ENCODE measurements around the gene EHBP1. TPM values are rescaled to one million over a fixed set of nuclear protein-coding genes. Genes with fewer than 3 reads are reported as not detected.
"Not testable (repeated sequence)": the region's sequence is repeated elsewhere in the genome, so short reads cannot be mapped to it uniquely, and the experiment has no call there.

Gene EHBP1
- total RNA-seq, 1 donor from 2014 or later = 25.7 TPM

DNA sequence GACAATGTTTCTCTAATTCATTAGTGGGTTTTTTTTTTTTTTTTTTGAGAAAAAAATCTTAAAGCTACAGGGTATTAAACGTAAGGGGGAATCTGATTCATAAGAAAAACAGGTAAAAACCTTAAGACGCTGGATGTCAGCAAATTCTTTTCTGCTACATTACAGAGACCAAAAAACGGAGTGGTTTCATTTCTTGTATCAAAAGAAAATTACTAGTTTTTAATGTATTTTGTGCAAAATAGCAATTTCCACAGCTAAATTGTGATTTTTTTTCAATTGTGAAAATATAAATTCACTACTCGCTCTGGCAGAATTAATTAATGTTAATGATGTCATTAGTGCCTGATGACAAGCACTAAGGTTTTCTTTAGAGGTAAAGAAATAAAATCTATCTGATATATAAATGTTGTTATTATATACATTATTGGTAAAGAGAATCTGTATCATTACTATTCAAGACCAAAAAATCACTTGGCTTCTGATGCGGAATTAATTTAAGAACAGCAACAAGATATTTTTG, 355.0 kb downstream of the EHBP1 start:
- intact Hi-C loops (cut with DNase I) = no loop called here
- ATAC-seq = no peak
- no peak for DNase-seq (ENCODE audit: missing footprints)

DNA sequence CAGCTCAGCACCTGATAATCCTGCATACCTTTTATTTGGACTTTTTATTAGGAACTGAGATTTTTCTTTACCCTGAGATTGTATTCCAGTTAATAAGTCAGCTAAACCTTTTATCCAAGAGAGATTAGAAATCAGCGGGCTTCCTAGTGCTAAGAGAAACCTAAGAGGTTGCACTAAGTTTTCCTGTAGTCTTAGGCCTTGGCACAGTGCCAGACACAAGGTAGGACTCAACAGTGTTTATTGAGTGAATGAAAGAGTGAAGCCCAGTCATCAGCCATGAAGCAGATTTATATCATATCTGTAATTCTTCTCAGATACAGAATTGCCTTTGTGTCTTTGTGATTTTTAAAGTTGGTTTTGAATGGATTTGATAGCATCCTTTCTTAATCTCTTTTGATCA, 358.7 kb downstream of the EHBP1 start:
- ATAC-seq = no peak
- intact Hi-C loops (cut with DNase I) = no loop called here
- no peak for DNase-seq (ENCODE audit: missing footprints)

DNA sequence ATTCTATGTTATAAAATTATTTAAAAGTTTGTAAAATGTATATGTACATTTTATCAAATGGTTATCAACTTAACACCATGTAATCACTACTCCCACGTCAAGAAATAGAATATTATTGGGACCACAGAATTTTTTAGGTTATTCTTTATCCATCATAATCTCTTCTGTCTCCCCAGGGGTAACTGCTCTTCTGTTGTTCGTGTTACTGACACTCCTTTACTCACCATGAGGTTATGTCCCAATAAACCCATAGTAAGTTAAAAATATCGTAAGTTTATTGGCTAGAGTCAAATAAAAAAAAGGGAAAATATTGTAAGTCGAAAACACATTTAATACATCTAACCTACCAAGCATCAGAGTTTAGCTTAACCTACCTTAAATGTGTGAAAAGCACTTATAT, 359.1 kb downstream of the EHBP1 start:
- intact Hi-C loops (cut with DNase I) = no loop called here
- DNase-seq (ENCODE audit: missing footprints) (no peak), ATAC-seq (no peak)

DNA sequence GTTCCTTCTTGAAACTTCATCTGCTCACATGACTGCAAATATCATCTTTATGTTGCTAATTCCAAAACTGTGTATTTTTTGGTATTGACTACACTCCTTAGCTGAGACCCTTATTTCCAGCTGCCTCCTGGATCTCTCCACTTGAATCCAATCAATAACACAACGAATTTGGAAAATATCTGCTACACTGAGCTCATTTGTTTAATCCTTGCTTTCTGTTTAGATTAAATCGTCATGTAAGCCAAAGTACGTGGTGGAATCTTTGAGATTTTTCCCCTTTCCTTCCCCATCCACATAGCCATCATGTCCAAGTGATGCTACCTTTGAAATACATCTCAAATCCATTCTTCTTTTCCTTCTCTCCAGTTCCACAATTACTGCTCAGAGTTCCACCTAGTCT, 360.8 kb downstream of the EHBP1 start:
- ATAC-seq (no peak), DNase-seq (ENCODE audit: missing footprints) (no peak)
- intact Hi-C loops (cut with DNase I) = no loop called here

DNA sequence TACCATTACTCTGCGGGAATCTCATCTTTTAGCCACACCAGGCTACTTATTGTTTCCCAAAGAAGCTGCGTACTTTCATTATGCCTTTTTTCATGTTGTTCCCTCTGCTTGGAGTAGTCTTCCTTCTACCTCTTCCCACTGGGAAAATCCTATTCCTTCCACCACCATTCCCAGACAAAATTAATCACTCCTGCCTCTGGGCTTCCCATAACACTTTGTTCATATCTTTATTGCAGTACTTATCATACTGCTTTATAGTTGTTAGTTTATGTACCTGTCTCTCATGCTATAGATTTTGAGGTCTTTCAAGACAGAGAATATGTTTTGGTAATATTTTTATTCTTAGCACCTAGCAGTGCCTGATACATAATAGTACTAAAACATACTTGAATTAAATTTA, 361.3 kb downstream of the EHBP1 start:
- intact Hi-C loops (cut with DNase I) = no loop called here
- no peak for ATAC-seq
- DNase-seq (ENCODE audit: missing footprints) = no peak

DNA sequence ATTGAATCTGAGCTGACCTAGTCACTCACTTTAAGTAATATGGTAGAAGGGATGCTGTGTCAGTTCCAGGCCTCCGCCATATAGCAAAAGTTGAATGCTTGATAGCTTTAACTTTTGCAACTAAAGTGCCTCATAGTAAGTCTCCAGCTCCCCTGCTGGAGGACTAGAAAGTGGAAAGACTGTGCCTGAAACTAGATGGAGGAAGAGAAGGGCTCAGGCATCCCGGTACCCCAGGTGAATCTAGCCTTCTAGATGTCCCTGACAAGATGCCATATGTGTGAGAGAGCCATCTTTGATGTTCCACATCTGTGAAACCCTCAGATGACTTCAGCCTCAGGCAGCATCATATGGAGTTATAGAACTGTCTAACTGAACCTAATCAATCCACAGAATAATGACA, 366.2 kb downstream of the EHBP1 start:
- no peak for ATAC-seq
- no peak for DNase-seq (ENCODE audit: missing footprints)
- intact Hi-C loops (cut with DNase I) = no loop called here

DNA sequence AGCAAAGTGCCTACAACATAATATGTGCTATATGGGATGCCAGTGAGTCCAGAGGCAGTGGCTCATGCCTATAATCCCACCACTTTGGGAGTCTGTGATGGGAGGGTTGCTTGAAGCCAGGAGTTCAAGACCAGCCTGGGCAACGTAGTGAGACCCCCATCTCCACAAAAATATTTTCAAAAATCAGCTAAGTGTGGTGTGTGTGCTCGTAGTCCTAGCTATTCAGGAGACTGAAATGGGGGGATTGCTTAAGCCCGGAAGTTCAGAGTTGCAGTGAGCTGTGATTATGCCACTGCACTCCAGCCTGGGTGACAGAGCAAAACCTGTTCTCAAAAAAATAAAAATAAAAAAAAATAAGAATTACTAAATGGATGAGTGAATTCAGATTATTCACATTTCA, 368.5 kb downstream of the EHBP1 start:
- intact Hi-C loops (cut with DNase I) = no loop called here
- DNase-seq (ENCODE audit: missing footprints) (no peak), ATAC-seq (no peak)

DNA sequence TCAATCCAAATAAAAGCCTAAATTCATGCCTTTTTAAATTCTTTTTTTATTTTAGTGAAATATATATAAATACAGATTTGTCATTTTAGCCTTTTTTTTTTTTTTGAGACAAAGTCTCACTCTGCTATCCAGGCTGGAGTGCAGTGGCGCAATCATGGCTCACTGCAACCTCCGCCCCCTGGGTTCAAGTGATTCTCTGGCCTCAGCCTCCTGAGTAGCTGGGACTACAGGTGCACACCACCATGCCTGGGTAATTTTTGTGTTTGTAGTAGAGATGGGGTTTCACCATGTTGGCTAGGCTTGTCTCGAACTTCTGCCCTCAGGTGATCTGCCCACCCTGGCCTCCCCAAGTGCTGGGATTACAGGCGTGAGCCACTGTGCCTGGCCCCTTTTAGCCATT, 368.9 kb downstream of the EHBP1 start:
- DNase-seq (ENCODE audit: missing footprints); intact Hi-C loops (cut with DNase I); ATAC-seq: not testable (repeated sequence)

DNA sequence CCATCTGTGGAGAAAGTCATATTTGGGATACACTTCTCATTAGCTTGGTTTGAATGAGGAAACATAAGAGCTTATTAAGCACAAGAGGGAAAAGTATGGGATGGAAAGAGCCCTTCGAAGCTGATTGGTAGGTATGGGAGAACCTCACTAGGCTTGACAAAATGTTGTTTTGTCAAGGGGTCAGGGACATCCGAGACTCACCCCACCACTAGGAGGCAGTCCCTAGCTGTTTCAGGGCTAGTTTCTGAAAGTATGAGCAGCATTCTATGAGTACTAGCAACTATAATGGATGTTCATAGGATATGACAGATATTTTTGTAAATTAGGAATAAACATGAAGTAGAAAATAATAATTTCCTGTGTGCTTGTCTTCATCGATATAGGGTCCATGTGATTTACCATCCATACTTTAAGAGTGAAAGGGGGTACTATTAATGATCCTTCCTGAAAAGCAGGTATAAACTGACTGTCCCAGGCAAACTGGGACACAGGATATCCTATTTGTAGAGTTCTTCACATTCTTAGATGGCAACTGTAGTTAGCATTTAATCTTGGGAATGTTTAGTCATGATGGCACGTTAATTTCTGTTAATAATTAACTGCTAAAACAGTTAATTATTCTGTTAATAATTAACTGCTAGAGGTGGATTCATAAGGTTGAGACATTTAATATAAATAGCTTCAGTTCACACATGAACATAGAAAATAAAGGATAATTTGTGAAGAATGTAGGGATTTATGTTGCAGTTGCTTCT, 373.5 kb downstream of the EHBP1 start:
- ATAC-seq = no peak
- intact Hi-C loops (cut with DNase I) = no loop called here

DNA sequence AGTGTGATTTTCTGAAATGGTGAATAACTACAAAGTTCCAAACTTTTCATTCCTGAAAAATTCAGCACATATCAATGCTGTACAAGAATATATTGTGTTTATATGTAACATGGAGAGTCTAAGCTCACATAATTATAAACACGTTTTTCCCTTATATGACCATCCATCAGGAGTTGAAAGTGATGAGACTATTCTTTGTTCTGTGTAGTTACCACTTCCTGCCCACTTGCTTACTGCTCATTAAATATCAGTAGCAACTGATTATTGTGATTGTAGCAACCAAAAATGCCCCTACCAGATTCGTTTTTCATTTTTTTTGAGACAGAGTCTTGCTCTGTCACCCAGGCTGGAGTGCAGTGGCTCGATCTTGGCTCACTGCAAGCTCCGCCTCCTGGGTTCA, 375.9 kb downstream of the EHBP1 start:
- ATAC-seq (no peak), DNase-seq (ENCODE audit: missing footprints) (no peak)
- intact Hi-C loops (cut with DNase I) = no loop called here

More for the DNA sequence above, 373.5 kb downstream of the EHBP1 start:
- DNase-seq (ENCODE audit: missing footprints) = no peak

DNA sequence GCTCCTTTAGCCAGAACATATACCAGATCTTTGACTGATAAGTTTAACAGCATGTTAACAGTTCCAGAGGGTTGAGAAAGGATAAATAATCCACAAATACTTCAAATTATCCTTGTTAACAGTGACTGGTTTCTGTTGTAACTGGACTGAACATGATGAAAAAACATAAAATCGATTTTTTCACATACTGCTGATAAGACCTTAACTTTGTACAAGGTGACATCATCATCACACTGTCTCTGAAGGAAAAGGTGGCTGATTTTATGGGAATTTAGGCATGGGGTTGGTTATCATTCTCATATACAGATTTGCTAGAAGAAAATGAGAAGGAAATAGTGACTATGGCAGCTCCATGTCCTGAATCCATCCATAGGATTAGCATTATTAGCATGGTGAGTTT, 381.2 kb downstream of the EHBP1 start:
- ATAC-seq (no peak), DNase-seq (ENCODE audit: missing footprints) (no peak)

DNA sequence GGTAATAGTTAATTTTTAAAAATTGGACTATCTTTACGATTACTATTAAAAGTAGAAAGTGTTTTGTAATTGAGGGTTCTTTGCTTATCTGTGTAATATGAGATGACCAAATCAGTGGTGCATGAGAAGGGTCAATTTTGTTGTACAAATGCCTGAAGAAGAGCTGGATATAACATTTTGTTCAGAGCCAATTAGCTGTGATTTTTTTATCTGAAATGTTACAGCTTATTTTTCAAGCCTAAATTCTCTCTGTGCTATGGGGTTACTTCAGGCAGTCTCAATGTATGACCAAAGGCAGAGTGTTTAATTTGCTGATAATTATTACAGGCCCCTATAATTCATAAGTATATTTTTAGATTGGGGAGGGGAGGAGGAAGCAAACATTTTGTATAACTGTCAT, 386.9 kb downstream of the EHBP1 start:
- ATAC-seq (no peak), DNase-seq (ENCODE audit: missing footprints) (no peak)
- intact Hi-C loops (cut with DNase I) = no loop called here

More for the DNA sequence above, 381.2 kb downstream of the EHBP1 start:
- intact Hi-C loops (cut with DNase I) = no loop called here

DNA sequence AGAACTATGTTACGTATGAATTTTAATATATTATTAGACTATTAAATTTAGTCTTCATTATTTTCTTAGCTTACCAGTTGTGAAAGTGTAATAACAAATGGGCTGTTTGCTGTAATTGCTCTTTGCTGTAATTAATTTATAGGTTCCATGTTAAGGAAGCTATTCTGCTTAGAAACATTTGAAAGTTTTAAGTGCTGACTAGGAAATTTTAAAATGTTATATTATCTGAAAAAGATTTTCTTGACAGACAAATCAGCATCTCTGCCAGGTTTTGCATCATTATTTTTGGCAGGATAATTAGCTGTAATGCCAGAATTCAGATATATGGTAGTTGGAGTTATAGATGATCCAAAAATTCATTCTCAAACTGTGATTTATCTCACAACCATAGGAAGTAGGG, 387.3 kb downstream of the EHBP1 start:
- DNase-seq (ENCODE audit: missing footprints) = no peak
- no peak for ATAC-seq
- intact Hi-C loops (cut with DNase I) = no loop called here

DNA sequence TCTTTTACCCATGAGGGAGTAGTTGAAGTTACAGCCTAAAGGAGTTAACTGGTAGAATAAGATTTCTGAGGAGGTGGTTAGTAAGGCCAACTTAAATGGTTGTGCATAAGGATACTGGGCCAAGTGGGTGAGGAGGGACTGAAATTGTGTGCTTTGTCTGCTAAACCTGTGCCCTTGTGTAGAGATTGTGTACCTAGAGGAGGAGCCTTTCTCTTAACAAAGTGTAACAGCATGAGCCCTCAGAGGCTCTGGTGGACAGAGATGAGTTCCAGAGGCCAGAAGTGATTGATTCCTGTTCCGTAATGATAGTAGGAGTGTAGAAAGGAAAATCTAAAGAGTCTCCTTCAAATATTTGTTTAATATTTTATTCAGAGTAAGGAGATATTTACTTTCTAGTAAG, 388.0 kb downstream of the EHBP1 start:
- DNase-seq (ENCODE audit: missing footprints) (no peak), ATAC-seq (no peak)
- intact Hi-C loops (cut with DNase I) = no loop called here

Other genes with a start within 250 kb of the EHBP1 start
- 1.3 TPM for gene TMEM17, start 199.5 kb upstream of the EHBP1 start, total RNA-seq

Data from Right ventricle myocardium inferior (tissue), 1 donor.